Skin epidermis (tissue), 12 donors: ENCODE measurements around the gene CCDC190.
"Not testable (repeated sequence)": the region's sequence is repeated elsewhere in the genome, so short reads cannot be mapped to it uniquely, and the experiment has no call there.

ENCODE experiments used
- H3K27ac ChIP-seq, 21 experiments: fragments of 200-600 bp; sonication (generic) in 11 of 21; one replicate each; pipeline ENCODE4 v1.5.0; 2020; ENCODE audit warnings: mild to moderate bottlenecking in 3 of 21, inconsistent platforms in 2 of 21, moderate library complexity in 2 of 21
- H3K4me3 ChIP-seq, 7 experiments: fragments of 200-600 bp; sonication (generic) in 2 of 7; one replicate each; pipeline ENCODE4 v1.5.0; 2020; ENCODE audit warnings: inconsistent platforms in 2 of 7, mild to moderate bottlenecking in 2 of 7, moderate library complexity in 1 of 7

CCDC190 gene

DNA sequence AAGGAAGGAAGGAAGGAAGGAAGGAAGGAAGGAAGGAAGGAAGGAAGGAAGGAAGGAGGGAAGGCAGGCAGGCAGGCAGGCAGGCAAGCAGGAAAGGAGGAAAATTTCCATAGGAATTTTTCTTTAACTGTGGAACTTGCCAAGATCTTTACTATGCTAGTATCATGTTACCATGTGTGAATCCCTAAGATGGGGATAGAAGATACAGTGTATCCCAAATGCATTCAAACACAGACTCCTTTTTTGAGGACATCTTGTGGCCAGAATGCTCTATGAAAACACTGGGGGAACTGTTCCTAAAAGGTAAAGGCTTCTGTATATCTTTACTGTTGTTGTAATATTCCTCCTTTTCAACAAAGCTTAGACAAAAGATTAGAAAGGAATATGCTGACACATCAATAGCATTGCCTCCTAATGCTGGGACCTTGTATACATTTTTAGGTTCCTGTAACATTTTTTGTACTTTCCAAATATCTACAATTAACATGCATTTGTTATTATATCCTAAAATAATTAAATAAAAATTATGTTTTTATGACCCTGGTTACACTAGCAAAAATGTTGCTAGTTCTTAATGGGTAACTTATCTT is 20.6 kb downstream of the CCDC190 start:
- Histone ChIP-seq H3K4me3 (no peak overlapping the region), H3K27ac (no peak overlapping the region)

DNA sequence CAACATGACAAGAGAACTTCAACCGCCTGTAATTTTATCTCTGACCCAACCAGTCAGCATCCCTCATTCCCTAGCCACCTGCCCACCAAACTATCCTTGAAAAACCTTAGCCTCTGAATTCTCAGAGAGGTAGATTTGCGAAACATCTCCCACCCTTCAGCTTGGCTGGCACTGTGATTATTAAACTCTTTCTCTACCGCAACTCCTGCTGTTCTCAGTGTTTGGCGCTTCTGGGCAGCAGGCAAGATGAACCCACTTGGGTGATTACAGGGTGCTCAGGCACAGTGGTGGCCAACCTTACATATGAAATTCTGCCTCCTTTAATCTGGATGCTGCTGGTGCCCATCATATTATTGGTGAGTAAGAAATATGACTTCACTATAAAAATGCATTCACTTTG is 22.1 kb downstream of the CCDC190 start:
- Histone ChIP-seq H3K27ac (no peak overlapping the region), H3K4me3 (no peak overlapping the region)

DNA sequence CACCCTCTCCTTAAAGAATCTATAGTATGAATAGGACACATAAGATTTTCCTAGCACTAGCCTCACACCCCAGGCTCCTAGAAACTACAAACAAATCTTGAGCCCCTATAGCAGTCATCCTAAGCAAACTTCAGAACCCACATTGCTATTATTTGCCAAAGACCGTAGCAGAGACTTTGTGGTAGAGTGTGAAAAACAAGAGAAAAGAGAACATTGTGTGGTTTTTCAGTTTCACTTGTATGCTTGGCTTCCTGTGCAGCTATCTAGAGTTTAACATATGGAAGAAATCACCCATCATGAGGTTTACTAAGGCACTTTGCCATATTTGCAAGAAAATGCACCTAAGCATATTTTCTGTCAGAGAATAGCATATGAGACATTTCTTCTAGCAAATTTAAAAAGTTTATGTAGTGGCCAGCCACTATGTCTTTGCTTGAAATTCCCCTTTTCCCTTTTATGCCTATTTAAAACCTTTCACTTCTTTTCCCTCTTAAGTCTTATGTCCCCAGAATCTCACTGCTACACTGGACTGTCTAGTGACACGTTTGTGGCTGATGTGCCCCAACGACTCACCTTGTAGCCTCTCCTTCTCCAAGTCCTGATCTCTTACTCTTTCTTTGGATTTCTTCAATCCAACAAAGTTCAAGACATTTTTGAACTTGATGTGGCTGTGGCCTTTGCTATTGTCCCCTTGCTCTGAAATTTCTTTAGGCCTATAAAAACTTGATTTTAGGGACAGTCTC is 25.6 kb downstream of the CCDC190 start:
- Histone ChIP-seq H3K27ac (no peak overlapping the region), H3K4me3 (no peak overlapping the region)

- Histone ChIP-seq H3K4me3 (no peak overlapping the region), H3K27ac (no peak overlapping the region)
Observed at GRCh38 chr1:162832470-162832869, 28.5 kb downstream of the CCDC190 start.

- no peak overlapping the region for H3K4me3 ChIP-seq
Observed at GRCh38 chr1:162829268-162829667, 31.7 kb downstream of the CCDC190 start.

DNA sequence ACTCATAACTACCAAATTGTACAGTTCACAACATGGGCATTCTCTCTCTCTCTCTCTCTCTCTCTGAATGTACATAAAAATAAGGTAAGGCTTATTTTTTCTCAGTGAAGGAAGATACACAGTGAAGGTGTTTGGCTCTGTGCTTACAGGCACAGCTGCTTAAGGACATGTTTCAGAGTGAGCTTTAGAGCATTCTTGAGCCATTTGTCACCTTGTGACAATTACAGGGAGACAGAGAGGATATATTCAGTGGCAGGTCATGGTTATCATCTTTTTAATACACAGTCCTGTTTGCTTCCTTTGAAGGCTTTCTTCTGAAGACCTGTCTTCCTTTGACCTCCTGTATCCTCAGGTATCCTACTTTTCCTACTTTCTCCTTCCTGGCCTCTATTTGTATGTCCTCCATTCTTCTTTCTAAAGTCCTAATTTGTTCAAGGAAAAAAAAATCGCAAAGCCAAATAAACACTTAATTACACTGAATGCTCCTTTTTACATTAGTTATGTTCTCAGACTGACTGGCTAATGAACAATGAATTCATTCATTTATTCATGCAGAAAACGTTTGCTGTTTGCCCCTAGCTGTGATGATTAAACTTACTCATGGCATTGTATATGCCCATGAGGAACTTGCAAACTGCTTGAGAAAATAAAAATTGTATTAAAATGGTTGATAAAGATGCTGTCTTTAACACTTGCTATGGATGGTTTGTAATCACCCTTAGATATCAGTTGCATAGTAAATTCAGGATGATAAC is 37.0 kb downstream of the CCDC190 start:
- Histone ChIP-seq H3K4me3 (no peak overlapping the region), H3K27ac (no peak overlapping the region)

More at GRCh38 chr1:162829268-162829667, 31.7 kb downstream of the CCDC190 start:
- H3K27ac ChIP-seq, result no peak overlapping the region

DNA sequence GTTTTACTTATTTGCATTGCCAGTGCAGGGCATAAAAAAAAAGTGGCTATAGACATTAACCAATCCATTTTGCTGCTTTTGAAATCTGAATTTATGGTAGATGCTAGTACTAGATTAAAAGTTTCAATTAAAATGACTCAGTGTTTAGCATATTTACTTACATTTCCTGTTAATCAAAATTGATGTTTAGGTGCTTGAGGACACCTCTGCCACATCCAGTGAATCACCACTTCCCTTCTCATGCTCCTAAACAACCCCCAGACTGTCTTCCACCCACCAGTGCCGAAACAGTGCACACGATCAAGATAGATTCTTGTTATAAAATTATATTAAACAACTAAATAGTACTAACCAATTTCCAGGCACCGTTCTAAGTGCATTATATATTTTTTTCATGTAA is 37.7 kb downstream of the CCDC190 start:
- H3K4me3 ChIP-seq, result no peak overlapping the region
- peak overlapping the region in 1 of 21 experiments; percentile 59 for H3K27ac ChIP-seq

GRCh38 chr1:162822391-162823200 is 38.4 kb downstream of the CCDC190 start:
- peak overlapping the region; percentile 13 to 36 (median 19) for H3K4me3 ChIP-seq
- peak overlapping the region in 2 of 21 experiments; percentile 18 to 59 for H3K27ac ChIP-seq

DNA sequence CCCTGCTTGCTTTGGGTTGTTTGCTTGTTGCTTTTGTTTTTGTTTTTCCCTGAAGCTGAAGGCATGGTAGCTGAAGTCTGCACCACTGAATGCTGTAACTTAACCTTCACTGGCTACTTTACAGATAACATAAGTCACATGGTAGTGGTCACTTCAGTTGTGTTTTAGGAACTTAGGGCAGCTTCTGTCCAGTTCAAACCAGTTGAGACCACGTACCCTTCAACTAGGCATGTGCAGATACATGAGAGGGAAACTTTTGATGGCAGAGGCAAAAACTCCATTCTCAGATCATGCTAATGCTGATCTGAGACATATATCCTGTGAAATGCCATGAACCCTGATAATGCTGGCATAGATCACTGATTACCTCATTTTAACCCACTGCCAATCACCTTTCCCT is 42.3 kb downstream of the CCDC190 start:
- H3K27ac ChIP-seq, H3K4me3 ChIP-seq: not testable (repeated sequence)

DNA sequence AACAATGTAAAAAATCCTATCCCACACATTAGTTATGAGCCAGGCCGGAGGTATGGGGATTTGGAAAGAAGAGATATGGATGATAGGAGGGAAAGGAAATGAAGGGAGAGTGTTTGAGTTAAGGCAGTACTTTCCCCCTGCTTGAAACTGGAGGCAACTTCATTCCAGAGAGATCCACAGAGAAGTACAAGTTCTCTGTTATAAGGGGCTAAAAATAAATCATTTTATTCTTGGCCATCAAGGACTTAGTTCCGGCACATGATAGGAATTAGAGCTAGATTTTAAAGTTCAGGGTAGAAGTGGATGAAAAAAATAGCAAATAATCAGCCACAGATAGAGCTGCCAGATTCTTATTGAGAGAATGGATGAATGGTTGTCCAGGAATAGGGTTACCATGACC is 42.8 kb downstream of the CCDC190 start:
- H3K4me3 ChIP-seq, H3K27ac ChIP-seq: not testable (repeated sequence)

DNA sequence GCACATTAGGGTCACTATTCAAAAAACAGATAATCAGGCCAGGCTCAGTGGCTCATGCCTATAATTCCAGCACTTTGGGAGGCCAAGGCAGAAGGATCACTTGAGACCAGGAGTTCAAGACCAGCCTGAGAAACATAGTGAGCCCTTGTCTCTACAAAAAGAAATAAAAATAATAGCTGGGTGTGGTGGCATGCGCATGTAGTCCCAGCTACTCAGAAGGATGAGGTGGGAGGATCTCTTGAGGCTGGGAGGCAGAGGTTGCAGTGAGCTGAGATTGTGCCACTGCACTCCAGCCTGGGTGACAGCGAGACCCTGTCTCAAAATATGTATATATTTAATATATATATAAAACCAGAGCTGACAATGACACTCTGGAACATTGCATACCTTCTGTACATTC is 48.6 kb downstream of the CCDC190 start:
- not testable (repeated sequence) for H3K4me3 ChIP-seq, H3K27ac ChIP-seq

DNA sequence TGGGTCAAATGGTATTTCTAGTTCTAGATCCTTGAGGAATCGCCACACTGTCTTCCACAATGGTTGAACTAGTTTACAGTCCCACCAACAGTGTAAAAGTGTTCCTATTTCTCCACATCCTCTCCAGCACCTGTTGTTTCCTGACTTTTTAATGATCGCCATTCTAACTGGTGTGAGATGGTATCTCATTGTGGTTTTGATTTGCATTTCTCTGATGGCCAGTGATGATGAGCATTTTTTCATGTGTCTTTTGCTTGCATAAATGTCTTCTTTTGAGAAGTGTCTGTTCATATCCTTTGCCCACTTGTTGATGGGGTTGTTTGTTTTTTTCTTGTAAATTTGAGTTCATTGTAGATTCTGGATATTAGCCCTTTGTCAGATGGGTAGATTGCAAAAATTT is 53.5 kb downstream of the CCDC190 start:
- not testable (repeated sequence) for H3K27ac ChIP-seq, H3K4me3 ChIP-seq
